Left lobe of liver (tissue), 2 donors: ENCODE results near the gene ERMAP. TPM values are rescaled to one million over a fixed set of nuclear protein-coding genes. Genes with fewer than 3 reads are reported as not detected.
"Not testable (repeated sequence)": the region's sequence is repeated elsewhere in the genome, so short reads cannot be mapped to it uniquely, and the experiment has no call there.

Experiments
- ATAC-seq: fragments of 200-7000 bp; cut with Tn5 transposase; one replicate; pipeline ENCODE4 v1.9.1; 2020; ENCODE audit warnings: mild to moderate bottlenecking, moderate library complexity
- DNase-seq: peaks from one replicate; pipeline ENCODE4 v3.0.0-alpha.2; 2020; ENCODE audit warnings: low spot score
- total RNA-seq: library from RNA; stranded (reverse); gene quantifications from one replicate; pipeline ENCODE4 v1.2.1, GENCODE V29; 2021
- donor health status: DM: no; HTN: no; CAD: no; lungs with moderate emphysema.
- donor health status: DM: no; HTN: yes; CAD: no.

The ERMAP gene
- total RNA-seq, 1 donor from 2014 or later: 15.1 TPM

GRCh38 chr1:42869751-42870150 is 52.8 kb downstream of the ERMAP start:
- ATAC-seq, DNase-seq: not testable (repeated sequence)

GRCh38 chr1:42873108-42873507 is 56.2 kb downstream of the ERMAP start:
- DNase-seq, ATAC-seq: not testable (repeated sequence)

GRCh38 chr1:42873670-42874069 is 56.7 kb downstream of the ERMAP start:
- DNase-seq (no peak), ATAC-seq (no peak)

- peak; percentile 34 for ATAC-seq
- DNase-seq: no peak
These were observed 59.1 kb downstream of the ERMAP start for GRCh38 chr1:42876009-42876408.

- no peak for ATAC-seq
These were observed 60.5 kb downstream of the ERMAP start for GRCh38 chr1:42877380-42877779.

GRCh38 chr1:42880384-42880783 is 63.5 kb downstream of the ERMAP start:
- DNase-seq: no peak
- no peak for ATAC-seq

More at GRCh38 chr1:42877380-42877779, 60.5 kb downstream of the ERMAP start:
- no peak for DNase-seq

GRCh38 chr1:42886046-42886739 is 69.3 kb downstream of the ERMAP start:
- DNase-seq (no peak), ATAC-seq (no peak)

GRCh38 chr1:42886800-42887199 is 69.9 kb downstream of the ERMAP start:
- no peak for DNase-seq
- ATAC-seq: no peak

GRCh38 chr1:42887366-42887765 is 70.4 kb downstream of the ERMAP start:
- ATAC-seq: no peak
- no peak for DNase-seq

GRCh38 chr1:42888013-42888633 is 71.2 kb downstream of the ERMAP start:
- no peak for ATAC-seq
- DNase-seq: no peak

GRCh38 chr1:42889264-42889663 is 72.3 kb downstream of the ERMAP start:
- no peak for DNase-seq
- no peak for ATAC-seq

- DNase-seq: no peak
These were observed 74.7 kb downstream of the ERMAP start for GRCh38 chr1:42891465-42892138.

More at GRCh38 chr1:42891465-42892138, 74.7 kb downstream of the ERMAP start:
- ATAC-seq: no peak

Other genes starting within 250 kb of the ERMAP start
- 7.7 TPM for gene PPIH, start 158.7 kb upstream of the ERMAP start, total RNA-seq
- gene YBX1, start 134.7 kb upstream of the ERMAP start, total RNA-seq: 183 TPM
- gene CLDN19, start 76.9 kb upstream of the ERMAP start, total RNA-seq: not detected
- 26.5 TPM for gene P3H1, start 50.1 kb upstream of the ERMAP start, total RNA-seq
- 4.0 TPM for gene C1orf50, start 49.9 kb upstream of the ERMAP start, total RNA-seq
- gene TMEM269, start 32.1 kb upstream of the ERMAP start, total RNA-seq: 0.08 TPM
- gene SVBP, start 275 bp downstream of the ERMAP start, total RNA-seq: 6.9 TPM
- gene ZNF691, start 29.5 kb downstream of the ERMAP start, total RNA-seq: 6.8 TPM
- 9.5 TPM for gene SLC2A1, start 141.7 kb downstream of the ERMAP start, total RNA-seq